ENCODE data around the gene SMTN. TPM values are rescaled to one million over a fixed set of nuclear protein-coding genes. Genes with fewer than 3 reads are reported as not detected.
"Not testable (repeated sequence)": the region's sequence is repeated elsewhere in the genome, so short reads cannot be mapped to it uniquely, and the experiment has no call there.

The SMTN gene
- total RNA-seq (2014; rRNA removed; shearing (Covaris generic); ENCODE audit: low replicate concordance), result 35.7 and 82.9 TPM in 2 replicates

- DNase-seq (ENCODE audit: low read depth), result peak; percentile 93
- in situ Hi-C loops (cut with HindIII; ENCODE audit: low pct_unique_long_range_greater_than_20kb, low sequenced_read_pairs), result no loop called here
Observed at GRCh38 chr22:31080848-31081649, at the start of gene SMTN. Gene SMTN, plus strand, starts transcription at chr22:31081318. Its CDS starts 1,941 bp downstream, at chr22:31083259.

- DNase-seq (ENCODE audit: low read depth), result no peak
- in situ Hi-C loops (cut with HindIII; ENCODE audit: low pct_unique_long_range_greater_than_20kb, low sequenced_read_pairs), result no loop called here
Observed at GRCh38 chr22:31036671-31037550, 44.2 kb upstream of the SMTN start.

GRCh38 chr22:31038686-31039085, 42.4 kb upstream of the SMTN start:
- in situ Hi-C loops (cut with HindIII; ENCODE audit: low pct_unique_long_range_greater_than_20kb, low sequenced_read_pairs), result no loop called here

GRCh38 chr22:31039393-31039792, 41.7 kb upstream of the SMTN start:
- DNase-seq (ENCODE audit: low read depth), result no peak
- in situ Hi-C loops (cut with HindIII; ENCODE audit: low pct_unique_long_range_greater_than_20kb, low sequenced_read_pairs), result no loop called here

More at GRCh38 chr22:31038686-31039085, 42.4 kb upstream of the SMTN start:
- no peak for DNase-seq (ENCODE audit: low read depth)

- no peak for DNase-seq (ENCODE audit: low read depth)
- in situ Hi-C loops (cut with HindIII; ENCODE audit: low pct_unique_long_range_greater_than_20kb, low sequenced_read_pairs), result no loop called here
Observed at GRCh38 chr22:31040542-31041398, 40.3 kb upstream of the SMTN start.

GRCh38 chr22:31044262-31044861, 36.8 kb upstream of the SMTN start:
- in situ Hi-C loops (cut with HindIII; ENCODE audit: low pct_unique_long_range_greater_than_20kb, low sequenced_read_pairs), result no loop called here
- DNase-seq (ENCODE audit: low read depth), result no peak

- no peak for DNase-seq (ENCODE audit: low read depth)
Observed at GRCh38 chr22:31045900-31046538, 35.1 kb upstream of the SMTN start.

GRCh38 chr22:31046539-31047226, 34.4 kb upstream of the SMTN start:
- in situ Hi-C loops (cut with HindIII; ENCODE audit: low pct_unique_long_range_greater_than_20kb, low sequenced_read_pairs), result no loop called here

More at GRCh38 chr22:31045900-31046538, 35.1 kb upstream of the SMTN start:
- in situ Hi-C loops (cut with HindIII; ENCODE audit: low pct_unique_long_range_greater_than_20kb, low sequenced_read_pairs), result no loop called here

GRCh38 chr22:31048570-31048969, 32.5 kb upstream of the SMTN start:
- in situ Hi-C loops (cut with HindIII; ENCODE audit: low pct_unique_long_range_greater_than_20kb, low sequenced_read_pairs), result no loop called here
- no peak for DNase-seq (ENCODE audit: low read depth)

More at GRCh38 chr22:31046539-31047226, 34.4 kb upstream of the SMTN start:
- no peak for DNase-seq (ENCODE audit: low read depth)

- no peak for DNase-seq (ENCODE audit: low read depth)
Observed at GRCh38 chr22:31049815-31050420, 31.2 kb upstream of the SMTN start.

GRCh38 chr22:31055117-31055634, 25.9 kb upstream of the SMTN start:
- in situ Hi-C loops (cut with HindIII; ENCODE audit: low pct_unique_long_range_greater_than_20kb, low sequenced_read_pairs), result no loop called here
- DNase-seq (ENCODE audit: low read depth), result no peak

More at GRCh38 chr22:31049815-31050420, 31.2 kb upstream of the SMTN start:
- in situ Hi-C loops (cut with HindIII; ENCODE audit: low pct_unique_long_range_greater_than_20kb, low sequenced_read_pairs), result no loop called here

GRCh38 chr22:31055635-31056159, 25.4 kb upstream of the SMTN start:
- in situ Hi-C loops (cut with HindIII; ENCODE audit: low pct_unique_long_range_greater_than_20kb, low sequenced_read_pairs), result no loop called here
- DNase-seq (ENCODE audit: low read depth), result peak; percentile 63

- in situ Hi-C loops (cut with HindIII; ENCODE audit: low pct_unique_long_range_greater_than_20kb, low sequenced_read_pairs), result no loop called here
- DNase-seq (ENCODE audit: low read depth), result no peak
Observed at GRCh38 chr22:31056986-31057599, 24.0 kb upstream of the SMTN start.

GRCh38 chr22:31059663-31060062, 21.5 kb upstream of the SMTN start:
- in situ Hi-C loops (cut with HindIII; ENCODE audit: low pct_unique_long_range_greater_than_20kb, low sequenced_read_pairs); DNase-seq (ENCODE audit: low read depth): not testable (repeated sequence)

- DNase-seq (ENCODE audit: low read depth), result no peak
Observed at GRCh38 chr22:31062566-31063230, 18.4 kb upstream of the SMTN start.

More at GRCh38 chr22:31062566-31063230, 18.4 kb upstream of the SMTN start:
- in situ Hi-C loops (cut with HindIII; ENCODE audit: low pct_unique_long_range_greater_than_20kb, low sequenced_read_pairs), result no loop called here
